ENCODE results near the gene TMEM192. TPM values are rescaled to one million over a fixed set of nuclear protein-coding genes. Genes with fewer than 3 reads are reported as not detected.

Gene TMEM192
- total RNA-seq, 1 donor from 2014 or later: 23.3 TPM

GRCh38 chr4:165070560-165070959 is 42.1 kb downstream of the TMEM192 start:
- no peaks in the 10 kb centered on the region for H3K27me3 ChIP-seq (ENCODE audit: low read depth)
- peaks cover 2% of the 10 kb centered on the region for H3K36me3 ChIP-seq
- intact Hi-C loops (cut with DNase I): no loop called here
- H3K27ac ChIP-seq: no peak overlapping the region
- no peak overlapping the region for H3K4me3 ChIP-seq
- no peaks in the 10 kb centered on the region for H3K9me3 ChIP-seq
- TF ChIP-seq, protein P1, sequence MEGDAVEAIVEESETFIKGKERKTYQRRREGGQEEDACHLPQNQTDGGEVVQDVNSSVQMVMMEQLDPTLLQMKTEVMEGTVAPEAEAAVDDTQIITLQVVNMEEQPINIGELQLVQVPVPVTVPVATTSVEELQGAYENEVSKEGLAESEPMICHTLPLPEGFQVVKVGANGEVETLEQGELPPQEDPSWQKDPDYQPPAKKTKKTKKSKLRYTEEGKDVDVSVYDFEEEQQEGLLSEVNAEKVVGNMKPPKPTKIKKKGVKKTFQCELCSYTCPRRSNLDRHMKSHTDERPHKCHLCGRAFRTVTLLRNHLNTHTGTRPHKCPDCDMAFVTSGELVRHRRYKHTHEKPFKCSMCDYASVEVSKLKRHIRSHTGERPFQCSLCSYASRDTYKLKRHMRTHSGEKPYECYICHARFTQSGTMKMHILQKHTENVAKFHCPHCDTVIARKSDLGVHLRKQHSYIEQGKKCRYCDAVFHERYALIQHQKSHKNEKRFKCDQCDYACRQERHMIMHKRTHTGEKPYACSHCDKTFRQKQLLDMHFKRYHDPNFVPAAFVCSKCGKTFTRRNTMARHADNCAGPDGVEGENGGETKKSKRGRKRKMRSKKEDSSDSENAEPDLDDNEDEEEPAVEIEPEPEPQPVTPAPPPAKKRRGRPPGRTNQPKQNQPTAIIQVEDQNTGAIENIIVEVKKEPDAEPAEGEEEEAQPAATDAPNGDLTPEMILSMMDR (IDR thresholded peaks at IDR 0.05): no peak
- DNase-seq (no peak), ATAC-seq (no peak)
- H3K4me1 ChIP-seq: no peaks in the 10 kb centered on the region

DNA sequence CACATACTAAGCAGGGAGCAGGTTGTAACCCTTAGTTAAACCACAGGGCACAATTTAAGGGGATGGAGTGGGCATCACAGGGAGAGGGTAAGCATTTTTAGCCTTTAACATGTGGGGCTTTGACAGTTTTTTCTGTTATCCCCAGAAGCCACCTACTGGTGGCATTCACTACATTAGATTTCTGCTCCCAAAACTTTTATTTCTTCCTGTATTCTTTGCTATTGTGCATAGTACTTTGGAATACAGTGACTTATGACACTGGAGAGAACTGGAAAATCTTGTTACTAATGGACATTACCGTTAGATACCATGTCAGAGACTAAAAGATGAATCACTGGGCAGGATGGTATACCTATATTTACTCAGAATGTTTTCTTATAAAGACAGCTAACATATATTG is 51.7 kb downstream of the TMEM192 start:
- H3K4me1 ChIP-seq: no peaks in the 10 kb centered on the region
- H3K9me3 ChIP-seq: no peaks in the 10 kb centered on the region
- H3K4me3 ChIP-seq: no peak overlapping the region
- intact Hi-C loops (cut with DNase I): no loop called here
- ATAC-seq: no peak
- H3K27me3 ChIP-seq (ENCODE audit: low read depth): no peaks in the 10 kb centered on the region
- TF ChIP-seq, protein P1 (IDR thresholded peaks at IDR 0.05): no peak
- H3K27ac ChIP-seq: no peak overlapping the region
- H3K36me3 ChIP-seq: no peaks in the 10 kb centered on the region
- DNase-seq: no peak

- Histone ChIP-seq H3K27ac (no peak overlapping the region), H3K4me1 (no peaks in the 10 kb centered on the region), H3K4me3 (no peak overlapping the region), H3K9me3 (no peaks in the 10 kb centered on the region), H3K27me3 (ENCODE audit: low read depth) (no peaks in the 10 kb centered on the region), H3K36me3 (no peaks in the 10 kb centered on the region)
- DNase-seq (no peak), ATAC-seq (no peak)
- intact Hi-C loops (cut with DNase I): no loop called here
- TF ChIP-seq, protein P1 (IDR thresholded peaks at IDR 0.05): no peak
These were observed 53.3 kb downstream of the TMEM192 start for GRCh38 chr4:165059386-165059785.

- ATAC-seq: no peak
- H3K4me3 ChIP-seq: no peak overlapping the region
- no peak overlapping the region for H3K27ac ChIP-seq
- no peaks in the 10 kb centered on the region for H3K9me3 ChIP-seq
- H3K4me1 ChIP-seq: no peaks in the 10 kb centered on the region
- TF ChIP-seq, protein P1 (IDR thresholded peaks at IDR 0.05): no peak
- no peaks in the 10 kb centered on the region for H3K36me3 ChIP-seq
- no peak for DNase-seq
- H3K27me3 ChIP-seq (ENCODE audit: low read depth): no peaks in the 10 kb centered on the region
- intact Hi-C loops (cut with DNase I): no loop called here
These were observed 54.0 kb downstream of the TMEM192 start for GRCh38 chr4:165058666-165059065.

DNA sequence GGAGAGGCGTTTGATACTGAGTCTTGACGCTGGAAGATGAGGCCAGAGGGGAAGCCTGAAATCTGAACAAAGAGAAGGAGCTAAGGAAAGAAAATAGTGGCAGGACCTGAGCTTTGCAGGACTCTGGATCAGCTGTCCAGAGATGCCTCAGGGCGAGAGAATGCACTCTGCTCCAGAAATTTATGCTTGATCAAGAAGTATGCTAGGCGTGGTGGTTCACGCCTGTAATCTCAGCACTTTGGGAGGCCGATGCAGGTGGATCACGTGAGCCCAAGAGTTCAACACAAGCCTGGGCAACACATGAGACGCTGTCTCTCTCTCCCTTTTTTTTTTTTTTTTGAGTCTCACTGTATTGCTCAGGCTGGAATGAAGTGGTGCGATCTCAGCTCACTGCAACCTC is 57.1 kb downstream of the TMEM192 start:
- no peaks in the 10 kb centered on the region for H3K9me3 ChIP-seq
- no peaks in the 10 kb centered on the region for H3K36me3 ChIP-seq
- no peak overlapping the region for H3K4me3 ChIP-seq
- TF ChIP-seq, protein P1 (IDR thresholded peaks at IDR 0.05): no peak
- ATAC-seq (no peak), DNase-seq (no peak)
- no peak overlapping the region for H3K27ac ChIP-seq
- intact Hi-C loops (cut with DNase I): no loop called here
- no peaks in the 10 kb centered on the region for H3K27me3 ChIP-seq (ENCODE audit: low read depth)
- H3K4me1 ChIP-seq: no peaks in the 10 kb centered on the region

DNA sequence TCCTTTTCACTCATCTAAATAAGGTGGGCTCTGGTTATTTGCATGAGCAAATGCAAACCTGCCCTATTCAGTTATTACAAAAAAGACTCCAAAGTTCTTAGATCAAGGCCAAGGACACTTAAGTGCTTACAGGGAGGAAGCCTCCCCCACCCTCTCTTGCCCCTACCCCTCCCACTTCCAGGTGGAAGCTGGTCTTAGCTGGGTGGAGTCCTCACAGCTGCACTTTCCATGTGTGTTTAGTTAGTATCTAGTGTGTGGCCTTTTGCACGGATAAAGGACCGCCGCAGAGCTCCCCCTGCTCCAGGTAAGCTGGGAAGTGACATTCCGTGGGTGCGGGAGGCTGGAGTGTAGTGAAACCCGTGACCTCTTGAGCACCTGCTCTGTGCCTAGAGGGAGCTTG is 59.0 kb downstream of the TMEM192 start, which contains the start of gene TRIM75:
Gene TRIM75, plus strand, starts transcription at position 222 of the 400 bp plus-strand sequence. CDS start 5,282 bp downstream, outside the sequence.
- Histone ChIP-seq H3K4me1 (no peaks in the 10 kb centered on the region), H3K27ac (no peak within 1 kb of the TSS), H3K4me3 (no peak within 1 kb of the TSS), H3K27me3 (ENCODE audit: low read depth) (no peaks in the 10 kb centered on the region), H3K9me3 (no peaks in the 10 kb centered on the region), H3K36me3 (no peaks in the 10 kb centered on the region)
- DNase-seq (no peak), ATAC-seq (no peak)
- intact Hi-C loops (cut with DNase I): no loop called here
- TF ChIP-seq, protein P1 (IDR thresholded peaks at IDR 0.05): no peak

Data from lower lobe of right lung (tissue), 2 donors.